ENCODE measurements around the gene ELOF1.
"Not testable (repeated sequence)": the region's sequence is repeated elsewhere in the genome, so short reads cannot be mapped to it uniquely, and the experiment has no call there.

Gene ELOF1

GRCh38 chr19:11558881-11559828 is at the start of gene ELOF1:
Gene ELOF1, minus strand, starts transcription at chr19:11559230. Its CDS starts 4,883 bp downstream, at chr19:11554347.
- peak; percentile 88 for FAIRE-seq

DNA sequence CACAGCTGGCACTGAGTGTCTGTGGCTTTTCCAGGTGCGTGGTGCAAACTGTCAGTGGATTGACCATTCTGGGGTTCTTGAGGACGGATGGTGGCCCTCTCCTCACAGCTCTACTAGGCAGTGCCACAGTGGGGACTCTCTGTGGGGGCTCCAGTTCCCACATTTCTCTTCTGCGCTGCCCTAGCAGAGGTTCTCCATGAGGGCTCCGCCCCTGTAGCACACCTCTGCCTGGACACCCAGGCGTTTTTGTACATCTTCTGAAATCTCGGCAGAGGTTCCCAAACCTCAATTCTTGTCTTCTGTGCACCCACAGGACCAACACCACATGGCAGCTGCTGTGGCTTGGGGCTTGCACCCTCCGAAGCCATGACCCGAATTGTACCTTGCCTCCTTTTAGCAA is 47.5 kb upstream of the ELOF1 start:
- FAIRE-seq: no peak

GRCh38 chr19:11599704-11600103 is 40.7 kb upstream of the ELOF1 start:
- FAIRE-seq: not testable (repeated sequence)

GRCh38 chr19:11598746-11599145 is 39.7 kb upstream of the ELOF1 start:
- no peak for FAIRE-seq

DNA sequence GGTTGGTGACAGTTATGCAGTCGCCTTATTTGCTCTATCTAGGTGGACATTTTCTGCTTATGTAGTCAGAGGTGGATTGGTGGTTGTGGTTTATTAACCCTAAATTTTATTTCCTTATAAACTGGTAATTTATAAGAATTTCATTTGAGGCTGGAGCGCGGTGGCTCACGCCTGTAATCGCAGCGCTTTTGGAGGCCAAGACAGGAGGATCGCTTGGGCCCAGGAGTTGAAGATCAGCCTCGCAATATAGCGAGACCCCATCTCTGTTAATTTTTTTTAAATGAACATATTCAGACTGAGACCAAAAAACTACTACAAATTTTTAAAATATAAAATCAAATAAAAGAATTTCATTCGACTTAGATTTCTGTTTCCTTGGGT is 39.1 kb upstream of the ELOF1 start:
- no peak for FAIRE-seq

- FAIRE-seq: peak; percentile 97
These were observed 38.4 kb upstream of the ELOF1 start, which contains the start of gene ZNF627 for GRCh38 chr19:11597202-11598102. Gene ZNF627, plus strand, starts transcription at chr19:11597483. Its CDS starts 145 bp downstream, at chr19:11597628.

GRCh38 chr19:11596156-11596555 is 37.1 kb upstream of the ELOF1 start:
- no peak for FAIRE-seq

GRCh38 chr19:11594084-11594483 is 35.1 kb upstream of the ELOF1 start:
- no peak for FAIRE-seq

GRCh38 chr19:11587975-11588631 is 29.1 kb upstream of the ELOF1 start:
- FAIRE-seq: no peak

DNA sequence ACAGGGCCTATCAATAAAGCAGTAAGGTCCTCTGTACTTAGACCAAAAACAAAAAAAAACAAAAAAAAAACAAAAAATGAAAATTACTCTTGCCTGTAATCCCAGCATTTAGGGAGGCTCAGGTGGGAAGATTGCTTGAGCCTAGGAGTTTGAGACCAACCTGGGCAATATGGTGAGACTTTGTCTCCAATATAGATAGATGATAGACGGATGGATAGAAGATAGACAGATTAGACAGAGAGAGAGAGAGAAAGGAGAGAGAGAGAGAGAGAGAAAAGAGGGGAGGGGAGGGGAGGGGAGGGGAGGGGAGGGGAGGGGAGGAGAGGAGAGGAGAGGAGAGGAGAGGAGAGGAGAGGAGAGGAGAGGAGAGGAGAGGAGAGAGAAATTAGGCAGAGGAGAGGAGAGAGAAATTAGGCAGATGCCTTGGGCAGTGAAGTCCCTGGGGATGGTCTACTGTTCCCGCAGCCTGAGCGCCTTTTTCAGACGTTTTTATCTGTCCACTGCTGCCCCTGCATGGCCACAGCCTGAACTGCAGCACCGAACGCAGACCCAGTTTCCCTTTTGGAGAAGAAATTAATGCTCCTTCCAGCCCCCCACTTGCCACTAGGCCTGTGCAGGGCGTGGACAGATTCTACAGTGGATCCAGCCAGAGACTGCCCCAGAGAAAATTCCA is 28.4 kb upstream of the ELOF1 start:
- no peak for FAIRE-seq

- no peak for FAIRE-seq
These were observed 27.3 kb upstream of the ELOF1 start for GRCh38 chr19:11586331-11586730.

DNA sequence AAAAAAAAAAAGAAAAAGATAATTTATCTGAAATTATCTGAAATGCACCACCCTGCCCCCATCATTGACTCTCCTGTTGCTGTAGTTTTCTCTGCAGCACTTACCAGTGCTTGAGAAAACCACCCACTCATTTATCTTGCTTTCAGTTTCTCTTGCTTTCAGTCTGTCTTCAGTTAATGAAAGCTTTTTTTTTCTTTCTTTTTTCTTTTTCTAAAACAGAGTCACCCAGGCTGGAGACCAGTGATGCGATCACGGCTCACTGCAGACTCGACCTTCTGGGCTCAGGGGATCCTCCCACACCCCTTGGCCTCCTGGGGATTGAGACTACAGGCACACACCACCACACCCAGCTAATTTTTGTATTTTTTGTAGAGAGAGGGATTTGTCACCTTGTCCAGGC is 22.7 kb upstream of the ELOF1 start:
- FAIRE-seq: no peak

- FAIRE-seq: no peak
These were observed 21.1 kb upstream of the ELOF1 start for GRCh38 chr19:11580116-11580515.

- FAIRE-seq: no peak
These were observed 19.5 kb upstream of the ELOF1 start for GRCh38 chr19:11578258-11579142.

- no peak for FAIRE-seq
These were observed 18.6 kb upstream of the ELOF1 start, which contains the start of gene ACP5 for GRCh38 chr19:11577451-11578257. Gene ACP5, minus strand, starts transcription at chr19:11577645. Its CDS starts 328 bp downstream, at chr19:11577317.

DNA sequence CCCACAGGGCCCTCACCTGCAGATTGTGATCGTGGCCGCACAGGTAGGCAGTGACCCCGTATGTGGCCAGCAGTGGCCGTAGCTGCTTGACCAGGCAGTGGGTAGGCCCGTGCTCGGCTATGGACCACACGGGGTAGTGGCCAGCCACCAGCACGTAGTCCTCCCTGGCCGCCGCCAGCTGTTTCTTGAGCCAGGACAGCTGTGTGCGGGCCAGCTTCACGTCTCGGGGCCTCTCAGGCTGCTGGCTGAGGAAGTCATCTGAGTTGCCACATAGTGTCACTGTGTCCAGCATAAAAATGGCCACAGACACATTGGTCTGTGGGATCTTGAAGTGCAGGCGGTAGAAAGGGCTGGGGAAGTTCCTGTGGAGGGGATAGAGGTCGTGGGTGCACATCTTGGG is 17.2 kb upstream of the ELOF1 start:
- no peak for FAIRE-seq

GRCh38 chr19:11574689-11575088 is 15.7 kb upstream of the ELOF1 start:
- FAIRE-seq: no peak

DNA sequence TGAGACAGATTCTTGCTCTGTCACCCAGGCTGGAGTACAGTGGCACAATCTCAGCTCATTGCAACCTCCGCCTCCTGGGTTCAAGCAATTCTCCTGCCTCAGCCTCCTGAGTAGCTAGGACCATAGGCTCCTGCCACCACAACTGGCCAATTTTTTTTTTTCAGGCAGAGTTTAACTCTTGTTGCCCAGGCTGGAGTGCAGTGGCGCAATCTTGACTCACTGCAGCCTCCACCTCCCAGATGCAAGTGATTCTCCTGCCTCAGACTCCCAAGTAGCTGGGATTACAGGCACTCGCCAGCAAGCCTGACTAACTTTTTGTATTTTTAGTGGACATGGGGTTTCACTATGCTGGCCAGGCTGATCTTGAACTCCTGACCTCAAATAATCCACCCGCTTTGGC is 14.7 kb upstream of the ELOF1 start:
- not testable (repeated sequence) for FAIRE-seq

DNA sequence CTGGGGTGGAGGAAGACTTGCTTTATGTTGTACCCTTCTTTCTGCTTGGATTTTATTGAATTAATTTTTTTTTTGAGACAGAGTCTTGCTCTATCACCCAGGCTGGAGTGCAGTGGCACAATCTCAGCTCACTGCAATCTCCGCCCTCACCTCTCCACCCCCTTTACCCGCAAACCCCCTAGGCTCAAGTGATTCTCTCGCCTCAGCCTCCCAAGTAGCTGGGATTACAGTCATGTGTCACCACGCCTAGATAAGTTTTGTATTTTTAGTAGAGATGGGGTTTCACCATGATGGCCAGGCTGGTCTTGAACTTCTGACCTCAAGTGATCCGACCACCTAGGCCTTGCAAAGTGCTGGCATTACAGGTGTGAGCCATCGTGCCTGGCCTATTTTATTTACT is 14.3 kb upstream of the ELOF1 start:
- not testable (repeated sequence) for FAIRE-seq

GRCh38 chr19:11570039-11570462 is 11.0 kb upstream of the ELOF1 start:
- FAIRE-seq: no peak
